ENCODE measurements around the gene GPR137. TPM values are rescaled to one million over a fixed set of nuclear protein-coding genes. Genes with fewer than 3 reads are reported as not detected.

Gene GPR137
- total RNA-seq, 1 donor from 2014 or later: 13.3 TPM

- no peak for DNase-seq
Measured at GRCh38 chr11:64263947-64264317, 21.7 kb upstream of the GPR137 start.

GRCh38 chr11:64264371-64264852 is 21.2 kb upstream of the GPR137 start:
- no peak for DNase-seq

GRCh38 chr11:64265176-64266160 is 20.2 kb upstream of the GPR137 start:
- DNase-seq: no peak

GRCh38 chr11:64266339-64266738 is 19.3 kb upstream of the GPR137 start:
- DNase-seq: no peak

- DNase-seq: no peak
Measured at GRCh38 chr11:64267207-64267945, 18.3 kb upstream of the GPR137 start.

- DNase-seq: peak; percentile 62
Measured at GRCh38 chr11:64268025-64268892, 17.4 kb upstream of the GPR137 start.

GRCh38 chr11:64268893-64269539 is 16.6 kb upstream of the GPR137 start:
- DNase-seq: no peak

GRCh38 chr11:64269540-64270220 is 16.0 kb upstream of the GPR137 start:
- DNase-seq: peak; percentile 100

GRCh38 chr11:64275031-64275800 is 10.4 kb upstream of the GPR137 start:
- DNase-seq: no peak

- no peak for DNase-seq
Measured at GRCh38 chr11:64275841-64276240, 9.8 kb upstream of the GPR137 start.

GRCh38 chr11:64276653-64277431 is 8.8 kb upstream of the GPR137 start:
- DNase-seq: no peak

GRCh38 chr11:64278576-64279190 is 7.0 kb upstream of the GPR137 start:
- DNase-seq: no peak

GRCh38 chr11:64281957-64282770 is 3.5 kb upstream of the GPR137 start:
- no peak for DNase-seq

GRCh38 chr11:64283092-64283491 is 2.6 kb upstream of the GPR137 start:
- DNase-seq: no peak

GRCh38 chr11:64284048-64284961 is 1.3 kb upstream of the GPR137 start, which contains the start of gene BAD:
BAD (minus strand) TSS chr11:64284665; CDS start chr11:64284368, 297 bp downstream.
- peak; percentile 97 for DNase-seq

Measured in tongue (tissue), 2 donors.